ENCODE results near the gene CACNG3. TPM values are rescaled to one million over a fixed set of nuclear protein-coding genes. Genes with fewer than 3 reads are reported as not detected.

CACNG3 gene
- total RNA-seq, 3 donors from 2014 or later, result not detected

DNA sequence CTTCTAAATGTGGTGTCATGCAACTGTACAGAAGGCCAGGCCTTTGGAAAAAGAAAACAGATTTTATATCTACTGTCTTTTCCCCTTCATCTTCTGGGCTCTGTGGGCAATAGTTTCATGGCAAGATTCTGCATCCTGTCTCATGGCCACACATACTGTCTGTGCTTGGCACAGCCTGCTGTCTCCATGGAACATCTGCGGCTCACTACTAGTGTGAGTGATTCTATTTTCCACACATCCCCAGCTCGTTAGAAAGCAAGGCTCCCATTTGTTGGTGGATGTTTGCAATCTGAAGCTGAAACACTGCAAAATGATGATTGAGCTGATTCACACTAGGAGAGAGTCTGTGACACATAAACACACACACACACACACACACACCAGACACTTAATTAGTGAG is 32.4 kb downstream of the CACNG3 start:
- TF ChIP-seq, protein P1, sequence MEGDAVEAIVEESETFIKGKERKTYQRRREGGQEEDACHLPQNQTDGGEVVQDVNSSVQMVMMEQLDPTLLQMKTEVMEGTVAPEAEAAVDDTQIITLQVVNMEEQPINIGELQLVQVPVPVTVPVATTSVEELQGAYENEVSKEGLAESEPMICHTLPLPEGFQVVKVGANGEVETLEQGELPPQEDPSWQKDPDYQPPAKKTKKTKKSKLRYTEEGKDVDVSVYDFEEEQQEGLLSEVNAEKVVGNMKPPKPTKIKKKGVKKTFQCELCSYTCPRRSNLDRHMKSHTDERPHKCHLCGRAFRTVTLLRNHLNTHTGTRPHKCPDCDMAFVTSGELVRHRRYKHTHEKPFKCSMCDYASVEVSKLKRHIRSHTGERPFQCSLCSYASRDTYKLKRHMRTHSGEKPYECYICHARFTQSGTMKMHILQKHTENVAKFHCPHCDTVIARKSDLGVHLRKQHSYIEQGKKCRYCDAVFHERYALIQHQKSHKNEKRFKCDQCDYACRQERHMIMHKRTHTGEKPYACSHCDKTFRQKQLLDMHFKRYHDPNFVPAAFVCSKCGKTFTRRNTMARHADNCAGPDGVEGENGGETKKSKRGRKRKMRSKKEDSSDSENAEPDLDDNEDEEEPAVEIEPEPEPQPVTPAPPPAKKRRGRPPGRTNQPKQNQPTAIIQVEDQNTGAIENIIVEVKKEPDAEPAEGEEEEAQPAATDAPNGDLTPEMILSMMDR (IDR thresholded peaks at IDR 0.05), result no peak
- intact Hi-C loops (cut with DNase I; ENCODE audit: low total_unique reads), result no loop called here
- no peaks in the 10 kb centered on the region for H3K4me1 ChIP-seq
- H3K9me3 ChIP-seq, result peaks cover 0 to 10% of the 10 kb centered on the region in 2 donors
- no peaks in the 10 kb centered on the region for H3K36me3 ChIP-seq
- no peaks in the 10 kb centered on the region for H3K27me3 ChIP-seq
- no peak overlapping the region for H3K4me3 ChIP-seq
- DNase-seq (ENCODE audit: low spot score in 2 of 2), result no peak
- H3K27ac ChIP-seq, result no peak overlapping the region

DNA sequence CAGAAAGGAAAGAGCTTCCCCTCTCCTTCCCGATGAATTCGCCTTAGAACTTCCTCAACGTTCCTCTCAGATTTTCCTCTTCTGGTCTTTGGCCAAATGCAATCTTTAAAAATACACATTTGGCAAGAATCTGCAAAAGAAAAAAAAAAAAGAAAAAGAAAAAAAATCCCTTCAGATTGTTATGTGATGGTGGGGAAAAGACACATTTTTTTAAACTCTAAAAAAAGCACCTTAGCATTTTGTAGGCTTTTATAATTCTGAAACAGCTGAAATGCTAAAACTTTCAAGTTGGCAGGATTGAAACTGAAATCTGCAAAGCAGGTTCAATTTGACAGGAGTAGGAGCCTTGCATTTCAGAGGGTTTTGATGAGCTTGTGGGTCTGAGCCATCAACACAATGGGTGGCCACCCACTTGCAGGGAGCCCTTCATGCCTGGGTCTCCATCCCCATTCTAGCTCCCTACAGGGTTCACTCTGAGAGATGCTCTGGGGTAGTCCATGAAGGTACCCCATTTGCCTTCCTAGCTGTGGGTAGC is 33.1 kb downstream of the CACNG3 start:
- no peak for DNase-seq (ENCODE audit: low spot score in 2 of 2)
- intact Hi-C loops (cut with DNase I; ENCODE audit: low total_unique reads), result no loop called here

DNA sequence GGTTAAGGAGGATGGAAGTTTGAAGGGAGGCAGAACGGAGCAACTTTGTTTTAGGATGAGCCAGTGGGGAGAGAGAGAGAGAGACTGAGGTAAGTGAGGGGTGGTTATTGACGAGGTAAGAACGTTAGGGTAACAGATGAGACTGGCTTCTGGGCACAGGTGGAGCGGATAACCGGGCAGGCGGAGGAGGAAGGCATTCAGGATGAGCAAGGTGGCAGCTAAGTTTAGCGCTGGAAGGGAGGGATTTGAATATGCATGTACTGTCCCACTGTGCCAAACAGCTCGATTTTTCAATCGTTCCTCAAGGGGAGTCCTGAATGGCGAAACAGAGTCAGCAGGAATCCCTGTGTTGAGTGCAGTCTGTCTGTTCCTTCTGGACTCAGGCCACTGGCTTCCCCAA is 35.8 kb downstream of the CACNG3 start:
- DNase-seq (ENCODE audit: low spot score in 2 of 2), result no peak
- Histone ChIP-seq H3K27me3 (peaks cover 0 to 9% of the 10 kb centered on the region in 2 donors), H3K27ac (no peak overlapping the region), H3K4me3 (no peak overlapping the region), H3K9me3 (peaks cover 0 to 10% of the 10 kb centered on the region in 2 donors), H3K36me3 (no peaks in the 10 kb centered on the region), H3K4me1 (no peaks in the 10 kb centered on the region)
- intact Hi-C loops (cut with DNase I; ENCODE audit: low total_unique reads), result no loop called here
- TF ChIP-seq, protein P1 (IDR thresholded peaks at IDR 0.05), result no peak
- TF ChIP-seq POLR2A (IDR thresholded peaks at IDR 0.05) (no peak), POLR2AphosphoS5 (IDR thresholded peaks at IDR 0.05) (no peak)

More for the DNA sequence above, 33.1 kb downstream of the CACNG3 start:
- Histone ChIP-seq H3K27me3 (no peaks in the 10 kb centered on the region), H3K36me3 (no peaks in the 10 kb centered on the region), H3K4me1 (no peaks in the 10 kb centered on the region), H3K27ac (no peak overlapping the region), H3K9me3 (peaks cover 0 to 10% of the 10 kb centered on the region in 2 donors), H3K4me3 (no peak overlapping the region)
- TF ChIP-seq, protein P1 (IDR thresholded peaks at IDR 0.05), result no peak
- TF ChIP-seq POLR2A (IDR thresholded peaks at IDR 0.05), result no peak
- no peak for TF ChIP-seq POLR2AphosphoS5 (IDR thresholded peaks at IDR 0.05)

DNA sequence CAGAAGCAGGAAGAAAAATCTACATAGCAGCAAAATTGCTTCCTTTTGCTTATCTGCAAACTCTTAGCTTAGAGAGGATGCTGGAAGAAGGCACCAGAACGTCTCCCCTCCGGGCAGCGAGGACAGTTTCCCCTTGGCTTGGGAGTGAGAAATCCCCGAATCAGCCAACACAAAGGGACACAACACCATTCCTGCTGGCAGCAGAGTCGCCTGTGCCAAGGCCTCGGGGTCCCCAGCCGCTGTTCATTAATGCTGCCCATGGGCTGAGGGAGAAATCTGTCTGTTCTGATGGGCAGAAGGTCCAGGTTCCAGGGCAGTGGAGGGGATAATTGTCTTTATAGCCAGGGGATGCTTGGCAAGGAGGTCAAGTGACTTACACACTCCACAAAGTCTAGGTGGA is 38.0 kb downstream of the CACNG3 start:
- no peak for DNase-seq (ENCODE audit: low spot score in 2 of 2)
- intact Hi-C loops (cut with DNase I; ENCODE audit: low total_unique reads), result no loop called here
- TF ChIP-seq POLR2AphosphoS5 (IDR thresholded peaks at IDR 0.05) (no peak), POLR2A (IDR thresholded peaks at IDR 0.05) (no peak)
- TF ChIP-seq, protein P1 (IDR thresholded peaks at IDR 0.05), result no peak

DNA sequence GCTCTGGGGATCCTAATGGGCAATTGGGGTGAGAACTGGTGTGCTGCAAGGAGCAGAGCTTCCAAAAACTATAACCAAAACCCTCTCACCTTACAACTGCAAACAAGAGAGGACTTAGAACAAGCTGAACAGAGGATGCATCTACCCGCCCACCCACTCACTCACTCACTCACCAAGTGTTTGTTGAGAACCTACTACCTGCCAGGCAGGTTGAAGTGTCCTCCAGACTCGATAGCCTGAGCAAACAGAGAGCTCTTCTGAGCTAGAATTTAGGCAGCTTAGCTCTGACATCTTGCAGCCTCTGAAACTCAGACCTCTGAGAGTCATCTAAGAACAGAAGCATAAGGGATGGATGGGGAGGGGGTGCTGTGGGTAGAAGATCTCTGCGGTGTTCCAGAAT is 41.2 kb downstream of the CACNG3 start:
- no peak for DNase-seq (ENCODE audit: low spot score in 2 of 2)
- H3K27ac ChIP-seq, result no peak overlapping the region
- no peak for TF ChIP-seq POLR2AphosphoS5 (IDR thresholded peaks at IDR 0.05)
- intact Hi-C loops (cut with DNase I; ENCODE audit: low total_unique reads), result no loop called here
- H3K9me3 ChIP-seq, result peaks cover 0 to 11% of the 10 kb centered on the region in 2 donors
- H3K36me3 ChIP-seq, result no peaks in the 10 kb centered on the region
- no peak overlapping the region for H3K4me3 ChIP-seq
- H3K4me1 ChIP-seq, result no peaks in the 10 kb centered on the region
- H3K27me3 ChIP-seq, result peaks cover 0 to 9% of the 10 kb centered on the region in 2 donors

More for the DNA sequence above, 38.0 kb downstream of the CACNG3 start:
- no peaks in the 10 kb centered on the region for H3K4me1 ChIP-seq
- no peak overlapping the region for H3K4me3 ChIP-seq
- H3K27me3 ChIP-seq, result peaks cover 0 to 9% of the 10 kb centered on the region in 2 donors
- peaks cover 0 to 15% of the 10 kb centered on the region in 2 donors for H3K9me3 ChIP-seq
- no peaks in the 10 kb centered on the region for H3K36me3 ChIP-seq
- no peak overlapping the region for H3K27ac ChIP-seq
